ENCODE results near the gene POLR1G.
A peak's percentile ranks its signal among the peaks of the same experiment; 100 is the strongest.
"Not testable (repeated sequence)": the region's sequence is repeated elsewhere in the genome, so short reads cannot be mapped to it uniquely, and the experiment has no call there.

Gene POLR1G

DNA sequence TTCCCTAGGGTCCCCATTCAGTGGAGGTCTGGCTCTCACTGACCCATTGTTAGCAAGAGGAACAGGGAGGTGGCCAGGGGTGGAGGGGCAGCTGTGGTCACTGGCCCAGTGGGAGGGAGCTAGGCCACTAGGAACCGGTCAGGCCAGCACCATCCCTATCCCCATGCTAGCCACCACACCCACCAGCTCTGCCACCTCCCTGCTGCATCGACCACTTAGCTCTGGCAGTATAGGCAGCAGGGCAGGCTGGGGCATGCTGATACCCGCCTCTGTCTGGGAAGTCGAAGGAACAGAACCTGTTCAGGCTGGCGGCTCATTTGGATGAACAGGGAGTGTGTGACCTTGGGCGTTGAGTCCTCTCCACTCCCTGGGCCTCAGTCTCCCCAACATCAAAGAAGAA, 6.3 kb upstream of the POLR1G start:
- H3K9ac ChIP-seq (ENCODE audit: low read depth in 1 of 2, low read length in 2 of 2) = no peak overlapping the region

DNA sequence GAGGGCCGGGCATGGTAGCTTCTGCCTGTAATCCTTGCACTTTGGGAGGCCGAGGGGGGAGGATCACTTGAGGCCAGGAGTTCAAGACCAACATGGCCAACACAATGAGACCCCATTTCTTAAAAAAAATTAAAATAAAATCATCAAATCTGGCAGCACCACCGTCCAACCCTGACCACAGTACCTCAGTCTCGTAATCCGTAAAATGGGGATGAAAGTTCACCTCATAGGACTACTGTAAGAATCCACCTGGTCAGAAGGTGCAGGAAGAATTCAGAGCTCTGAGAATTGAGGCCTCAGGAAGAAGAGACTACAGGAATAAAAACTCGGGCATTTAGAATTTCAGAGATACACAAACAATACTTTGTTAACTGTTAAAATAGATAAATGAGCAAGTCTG, 4.6 kb upstream of the POLR1G start:
- Histone ChIP-seq H3K4me1 (ENCODE audit: control insufficient read depth in 1 of 2, insufficient read depth in 2 of 2, low read length in 2 of 2) (peaks cover 26 to 42% of the 10 kb centered on the region in 2 donors), H3K27ac (ENCODE audit: low read depth, low read length) (no peak overlapping the region), H3K27me3 (ENCODE audit: control insufficient read depth in 1 of 2, insufficient read depth in 2 of 2, low read length in 2 of 2) (peaks cover 3 to 5% of the 10 kb centered on the region in 2 donors), H3K9ac (ENCODE audit: low read depth in 1 of 2, low read length in 2 of 2) (no peak overlapping the region), H3K9me3 (ENCODE audit: control insufficient read depth in 1 of 2, low read length in 2 of 2) (no peaks in the 10 kb centered on the region), H3K4me3 (ENCODE audit: low read depth in 1 of 2, low read length in 2 of 2) (no peak overlapping the region), H3K36me3 (ENCODE audit: control insufficient read depth in 1 of 2, insufficient read depth in 2 of 2, low read length in 2 of 2) (no peaks in the 10 kb centered on the region)

More for the DNA sequence above, 6.3 kb upstream of the POLR1G start:
- no peak overlapping the region for H3K27ac ChIP-seq (ENCODE audit: low read depth, low read length)
- peaks cover 23 to 32% of the 10 kb centered on the region in 2 donors for H3K4me1 ChIP-seq (ENCODE audit: control insufficient read depth in 1 of 2, insufficient read depth in 2 of 2, low read length in 2 of 2)
- H3K4me3 ChIP-seq (ENCODE audit: low read depth in 1 of 2, low read length in 2 of 2) = no peak overlapping the region
- H3K36me3 ChIP-seq (ENCODE audit: control insufficient read depth in 1 of 2, insufficient read depth in 2 of 2, low read length in 2 of 2) = no peaks in the 10 kb centered on the region
- no peaks in the 10 kb centered on the region for H3K9me3 ChIP-seq (ENCODE audit: control insufficient read depth in 1 of 2, low read length in 2 of 2)
- H3K27me3 ChIP-seq (ENCODE audit: control insufficient read depth in 1 of 2, insufficient read depth in 2 of 2, low read length in 2 of 2) = peaks cover 3 to 5% of the 10 kb centered on the region in 2 donors

DNA sequence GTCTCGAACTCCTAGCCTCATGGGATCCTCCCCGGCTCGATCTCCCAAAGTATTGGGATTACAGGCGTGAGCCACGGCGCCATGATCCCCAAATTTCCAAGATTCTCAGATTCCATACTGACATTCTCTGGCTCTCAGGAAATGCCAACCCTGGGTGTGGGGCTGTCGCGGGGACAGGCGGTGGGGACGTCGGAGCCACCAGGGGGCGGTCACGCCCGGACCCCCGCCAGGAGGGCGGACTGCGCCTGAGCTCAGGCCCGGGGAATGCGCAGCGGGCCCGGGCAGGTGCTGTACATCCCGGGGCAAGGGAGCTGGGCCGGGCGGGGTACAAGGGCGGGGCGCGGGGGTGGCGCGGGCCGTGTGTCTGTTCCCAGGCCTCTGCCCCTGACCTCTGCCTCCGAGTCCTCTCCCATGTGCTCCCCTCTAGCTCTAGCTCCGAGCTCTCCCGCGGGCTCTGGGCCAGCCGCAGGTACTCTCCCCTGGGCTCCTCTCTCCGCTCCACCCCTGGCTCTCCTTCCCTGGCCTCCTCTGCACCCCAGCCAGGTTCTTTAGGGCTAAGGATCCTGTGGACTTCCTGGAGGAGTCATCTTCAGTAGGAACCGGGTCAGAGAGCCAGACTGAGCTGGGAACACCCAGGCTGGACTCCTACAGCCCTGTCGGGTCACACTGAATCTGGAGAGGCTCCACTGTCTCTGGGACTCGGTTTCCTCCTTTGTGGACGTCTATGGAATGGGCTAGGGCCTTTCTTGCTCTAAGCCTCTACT, 4.0 kb upstream of the POLR1G start:
- peak overlapping the region; percentile 21 to 60 for H3K4me3 ChIP-seq (ENCODE audit: low read depth in 1 of 2, low read length in 2 of 2)
- no peaks in the 10 kb centered on the region for H3K9me3 ChIP-seq (ENCODE audit: control insufficient read depth in 1 of 2, low read length in 2 of 2)
- no peak overlapping the region for H3K9ac ChIP-seq (ENCODE audit: low read depth in 1 of 2, low read length in 2 of 2)
- peaks cover 3 to 5% of the 10 kb centered on the region in 2 donors for H3K27me3 ChIP-seq (ENCODE audit: control insufficient read depth in 1 of 2, insufficient read depth in 2 of 2, low read length in 2 of 2)
- H3K36me3 ChIP-seq (ENCODE audit: control insufficient read depth in 1 of 2, insufficient read depth in 2 of 2, low read length in 2 of 2) = no peaks in the 10 kb centered on the region
- peaks cover 26 to 49% of the 10 kb centered on the region in 2 donors for H3K4me1 ChIP-seq (ENCODE audit: control insufficient read depth in 1 of 2, insufficient read depth in 2 of 2, low read length in 2 of 2)
- no peak overlapping the region for H3K27ac ChIP-seq (ENCODE audit: low read depth, low read length)

DNA sequence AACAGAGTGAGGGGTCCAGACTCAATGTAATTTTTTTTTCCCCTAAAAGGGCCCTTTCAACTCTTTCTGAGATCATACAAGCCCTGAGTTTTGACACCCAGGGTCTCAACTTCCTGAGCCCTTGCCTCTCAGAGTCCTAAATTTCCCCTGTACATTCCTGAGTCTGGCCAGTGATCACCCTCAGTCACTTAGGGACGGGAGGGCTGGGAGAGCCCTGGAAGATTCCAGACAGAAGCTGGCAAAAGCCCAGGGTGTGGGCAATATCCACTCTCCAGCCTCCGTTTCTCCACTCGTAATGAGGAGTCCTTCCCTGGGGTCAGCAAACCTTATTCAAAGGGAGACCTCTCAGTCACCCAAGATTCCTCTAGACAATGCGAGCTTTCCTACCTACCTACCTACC, 3.2 kb upstream of the POLR1G start:
- Histone ChIP-seq H3K27ac (ENCODE audit: low read depth, low read length) (no peak overlapping the region), H3K9ac (ENCODE audit: low read depth in 1 of 2, low read length in 2 of 2) (no peak overlapping the region), H3K36me3 (ENCODE audit: control insufficient read depth in 1 of 2, insufficient read depth in 2 of 2, low read length in 2 of 2) (no peaks in the 10 kb centered on the region), H3K4me3 (ENCODE audit: low read depth in 1 of 2, low read length in 2 of 2) (no peak overlapping the region), H3K9me3 (ENCODE audit: control insufficient read depth in 1 of 2, low read length in 2 of 2) (no peaks in the 10 kb centered on the region), H3K27me3 (ENCODE audit: control insufficient read depth in 1 of 2, insufficient read depth in 2 of 2, low read length in 2 of 2) (peaks cover 3 to 5% of the 10 kb centered on the region in 2 donors), H3K4me1 (ENCODE audit: control insufficient read depth in 1 of 2, insufficient read depth in 2 of 2, low read length in 2 of 2) (peaks cover 26 to 50% of the 10 kb centered on the region in 2 donors)

DNA sequence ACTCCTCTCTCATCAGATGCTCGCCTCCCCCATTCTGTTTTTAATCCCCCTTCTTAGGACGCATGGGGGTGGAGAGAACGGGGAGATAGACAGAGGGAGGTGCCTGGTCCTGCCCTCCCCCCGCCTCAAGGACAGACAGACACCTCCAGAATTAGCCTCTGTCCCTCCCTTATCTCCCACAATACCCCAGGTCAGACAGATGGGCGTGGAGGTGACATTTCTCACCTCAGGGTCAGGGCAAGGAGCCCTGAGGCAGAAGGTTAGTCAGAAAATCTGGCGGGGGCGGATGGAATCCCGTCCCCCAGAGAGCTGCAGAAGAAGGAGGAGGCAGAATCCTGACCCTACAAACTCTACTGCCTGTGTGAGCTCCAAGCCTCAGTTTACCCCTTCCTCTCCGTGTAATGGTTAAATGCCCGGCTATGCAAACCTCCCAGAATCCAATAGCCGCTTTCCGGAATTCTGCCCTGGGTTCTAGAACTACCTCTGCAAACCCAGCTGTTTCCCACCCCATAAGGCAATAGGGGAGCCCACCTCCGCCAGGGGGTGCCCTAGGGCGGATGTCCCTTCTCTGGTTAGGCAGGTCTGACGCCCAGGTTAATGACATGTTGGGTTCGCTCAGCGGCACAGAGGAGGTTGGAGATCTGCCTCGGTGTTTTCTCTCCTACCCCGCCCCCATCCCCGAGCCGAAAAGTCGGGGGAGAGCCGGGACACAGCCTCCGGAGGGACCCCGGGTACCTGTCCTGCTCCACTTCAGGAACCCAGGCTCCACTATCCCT, 2.5 kb upstream of the POLR1G start:
- peak overlapping the region; percentile 83 to 95 for H3K4me3 ChIP-seq (ENCODE audit: low read depth in 1 of 2, low read length in 2 of 2)
- H3K9ac ChIP-seq (ENCODE audit: low read depth in 1 of 2, low read length in 2 of 2) = peak overlapping the region; percentile 76 to 89
- no peaks in the 10 kb centered on the region for H3K36me3 ChIP-seq (ENCODE audit: control insufficient read depth in 1 of 2, insufficient read depth in 2 of 2, low read length in 2 of 2)
- no peak overlapping the region for H3K27ac ChIP-seq (ENCODE audit: low read depth, low read length)
- peaks cover 26 to 45% of the 10 kb centered on the region in 2 donors for H3K4me1 ChIP-seq (ENCODE audit: control insufficient read depth in 1 of 2, insufficient read depth in 2 of 2, low read length in 2 of 2)
- H3K27me3 ChIP-seq (ENCODE audit: control insufficient read depth in 1 of 2, insufficient read depth in 2 of 2, low read length in 2 of 2) = peaks cover 3 to 5% of the 10 kb centered on the region in 2 donors
- H3K9me3 ChIP-seq (ENCODE audit: control insufficient read depth in 1 of 2, low read length in 2 of 2) = no peaks in the 10 kb centered on the region

DNA sequence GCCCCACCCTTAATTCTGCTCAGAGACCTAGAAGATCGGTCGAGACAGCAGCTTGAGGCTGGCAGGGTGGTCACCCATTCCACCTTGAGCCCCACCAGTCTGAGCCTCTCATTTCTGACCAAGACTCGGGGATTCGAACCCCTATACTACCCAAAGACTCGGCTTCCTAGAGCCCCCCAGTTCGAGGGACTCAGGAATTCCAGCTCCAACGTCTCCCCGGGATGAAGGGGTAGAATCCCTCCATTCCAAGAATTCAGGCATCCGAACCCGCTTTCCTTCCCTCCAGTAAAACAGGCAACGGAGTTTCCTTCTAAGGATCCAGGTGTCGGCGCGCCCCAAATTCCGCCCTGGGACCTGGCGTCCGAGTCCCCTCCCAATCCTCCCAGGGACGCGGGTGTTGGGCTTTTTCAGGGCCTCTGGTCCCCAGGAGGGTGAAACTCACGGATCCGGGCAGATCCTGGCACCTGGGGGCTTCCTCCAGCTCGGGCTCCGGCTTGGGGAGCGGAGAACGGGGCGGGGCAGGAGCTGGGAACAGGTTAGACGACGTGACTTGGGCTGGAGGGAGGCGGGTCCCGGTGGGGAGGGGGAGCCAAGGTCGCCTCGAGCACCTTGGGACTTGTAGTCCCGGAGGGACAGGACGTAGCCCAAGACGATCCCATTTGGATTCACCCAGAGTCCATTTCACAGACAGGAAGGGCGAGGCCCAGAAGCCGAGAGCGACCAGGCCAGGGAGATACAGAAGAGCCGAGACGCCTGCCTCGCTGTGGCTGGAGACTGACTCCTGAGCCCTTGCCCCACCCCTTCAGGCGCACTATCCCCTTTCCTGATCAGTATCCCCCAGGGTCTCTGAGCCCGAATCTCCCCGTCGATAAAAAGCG, 1.6 kb upstream of the POLR1G start, which contains the start of gene PPP1R13L:
Gene PPP1R13L, minus strand, starts transcription at position 513 of the 878 bp plus-strand sequence. CDS start 6,751 bp downstream, outside the sequence.
- Histone ChIP-seq H3K27me3 (ENCODE audit: control insufficient read depth in 1 of 2, insufficient read depth in 2 of 2, low read length in 2 of 2) (peaks cover 3 to 5% of the 10 kb centered on the region in 2 donors), H3K9ac (ENCODE audit: low read depth in 1 of 2, low read length in 2 of 2) (peak within 1 kb of the TSS; percentile 81 to 89), H3K27ac (ENCODE audit: low read depth, low read length) (peak within 1 kb of the TSS; percentile 82), H3K4me1 (ENCODE audit: control insufficient read depth in 1 of 2, insufficient read depth in 2 of 2, low read length in 2 of 2) (peaks cover 26 to 45% of the 10 kb centered on the region in 2 donors), H3K4me3 (ENCODE audit: low read depth in 1 of 2, low read length in 2 of 2) (peak within 1 kb of the TSS; percentile 83 to 95), H3K36me3 (ENCODE audit: control insufficient read depth in 1 of 2, insufficient read depth in 2 of 2, low read length in 2 of 2) (no peaks in the 10 kb centered on the region), H3K9me3 (ENCODE audit: control insufficient read depth in 1 of 2, low read length in 2 of 2) (no peaks in the 10 kb centered on the region)

DNA sequence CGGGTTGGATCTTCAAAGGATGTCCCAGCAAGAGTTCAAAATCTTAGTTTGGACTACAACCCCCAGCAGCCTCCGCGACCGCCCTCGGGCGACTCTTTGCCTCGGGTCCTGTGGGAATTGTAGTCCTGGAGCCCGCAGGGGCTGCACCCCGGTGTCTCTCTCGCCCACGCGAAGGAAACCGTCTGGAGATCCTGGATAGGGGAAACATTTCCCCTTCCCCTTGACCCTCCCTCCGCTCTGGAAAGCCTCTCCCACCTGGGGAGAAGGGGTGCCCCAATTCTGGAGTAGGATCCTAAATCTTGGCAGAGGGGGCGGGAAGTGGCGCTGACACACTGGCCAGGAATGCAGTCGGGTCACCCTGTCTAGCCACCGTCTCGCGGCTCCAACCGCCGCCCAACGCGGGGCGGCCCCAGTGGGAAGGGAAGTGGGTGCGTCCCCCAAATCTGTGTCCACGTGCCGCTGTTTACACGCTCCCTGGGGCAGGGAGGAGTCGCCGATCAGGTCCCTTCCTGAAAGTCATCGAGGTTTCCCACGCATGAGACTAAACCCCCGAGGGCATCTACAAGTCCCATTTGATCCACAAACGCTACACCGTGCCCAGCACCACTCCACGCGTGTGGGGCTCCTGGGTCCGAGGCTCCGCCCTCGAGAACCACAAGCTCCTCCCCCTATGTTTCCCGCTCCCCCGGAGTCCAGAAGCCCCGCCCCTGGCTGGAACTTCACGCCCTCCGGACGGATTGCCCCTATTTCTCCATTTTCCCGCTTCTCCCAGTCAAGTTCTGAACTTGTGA, 814 bp upstream of the POLR1G start:
- Histone ChIP-seq H3K27me3 (ENCODE audit: control insufficient read depth in 1 of 2, insufficient read depth in 2 of 2, low read length in 2 of 2) (peaks cover 3 to 5% of the 10 kb centered on the region in 2 donors), H3K4me3 (ENCODE audit: low read depth in 1 of 2, low read length in 2 of 2) (peak overlapping the region; percentile 83 to 95), H3K9ac (ENCODE audit: low read depth in 1 of 2, low read length in 2 of 2) (peak overlapping the region; percentile 81 to 89), H3K27ac (ENCODE audit: low read depth, low read length) (peak overlapping the region; percentile 82), H3K4me1 (ENCODE audit: control insufficient read depth in 1 of 2, insufficient read depth in 2 of 2, low read length in 2 of 2) (peaks cover 26 to 45% of the 10 kb centered on the region in 2 donors), H3K9me3 (ENCODE audit: control insufficient read depth in 1 of 2, low read length in 2 of 2) (no peaks in the 10 kb centered on the region), H3K36me3 (ENCODE audit: control insufficient read depth in 1 of 2, insufficient read depth in 2 of 2, low read length in 2 of 2) (no peaks in the 10 kb centered on the region)

DNA sequence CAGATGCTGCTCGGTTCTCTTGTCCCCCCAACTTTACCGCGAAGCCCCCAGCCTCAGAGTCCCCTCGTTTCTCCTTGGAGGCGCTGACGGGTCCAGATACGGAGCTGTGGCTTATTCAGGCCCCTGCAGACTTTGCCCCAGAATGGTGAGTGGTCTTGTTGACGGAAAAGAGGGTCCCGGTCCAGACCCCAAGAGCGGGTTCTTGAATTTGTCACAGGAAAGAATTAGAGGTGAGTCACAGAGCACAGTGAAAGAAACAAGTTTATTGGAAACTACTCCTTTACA, 589 bp downstream of the POLR1G start:
- no peaks in the 10 kb centered on the region for H3K36me3 ChIP-seq (ENCODE audit: control insufficient read depth in 1 of 2, insufficient read depth in 2 of 2, low read length in 2 of 2)
- peak overlapping the region; percentile 83 to 95 for H3K4me3 ChIP-seq (ENCODE audit: low read depth in 1 of 2, low read length in 2 of 2)
- peaks cover 26 to 45% of the 10 kb centered on the region in 2 donors for H3K4me1 ChIP-seq (ENCODE audit: control insufficient read depth in 1 of 2, insufficient read depth in 2 of 2, low read length in 2 of 2)
- no peaks in the 10 kb centered on the region for H3K9me3 ChIP-seq (ENCODE audit: control insufficient read depth in 1 of 2, low read length in 2 of 2)
- no peak overlapping the region for H3K27ac ChIP-seq (ENCODE audit: low read depth, low read length)
- H3K27me3 ChIP-seq (ENCODE audit: control insufficient read depth in 1 of 2, insufficient read depth in 2 of 2, low read length in 2 of 2) = peaks cover 3 to 5% of the 10 kb centered on the region in 2 donors
- peak overlapping the region; percentile 81 to 89 for H3K9ac ChIP-seq (ENCODE audit: low read depth in 1 of 2, low read length in 2 of 2)

DNA sequence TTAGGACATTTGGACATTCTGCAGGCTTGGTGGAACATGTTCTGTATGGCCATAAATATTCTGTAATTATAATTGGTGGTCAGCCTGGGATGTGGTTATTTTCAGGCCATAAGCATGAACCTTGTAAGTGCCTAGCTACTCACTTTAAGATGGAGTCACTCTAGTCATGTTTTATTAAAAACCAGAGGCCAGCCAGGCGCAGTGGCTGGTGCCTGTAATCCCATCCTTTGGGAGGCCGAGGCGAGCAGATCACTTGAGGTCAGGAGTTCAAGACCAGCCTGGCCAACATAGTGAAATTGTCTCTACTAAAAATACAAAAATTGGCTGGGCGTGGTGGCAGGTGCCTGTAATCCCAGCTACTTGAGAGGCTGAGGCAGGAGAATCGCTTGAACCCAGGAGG, 1.1 kb downstream of the POLR1G start:
- H3K27ac ChIP-seq (ENCODE audit: low read depth, low read length); H3K9me3 ChIP-seq (ENCODE audit: control insufficient read depth in 1 of 2, low read length in 2 of 2); H3K27me3 ChIP-seq (ENCODE audit: control insufficient read depth in 1 of 2, insufficient read depth in 2 of 2, low read length in 2 of 2); H3K9ac ChIP-seq (ENCODE audit: low read depth in 1 of 2, low read length in 2 of 2); H3K36me3 ChIP-seq (ENCODE audit: control insufficient read depth in 1 of 2, insufficient read depth in 2 of 2, low read length in 2 of 2): not testable (repeated sequence)
- Histone ChIP-seq H3K4me3 (ENCODE audit: low read depth in 1 of 2, low read length in 2 of 2) (peak overlapping the region in 1 of 2 donors; percentile 95), H3K4me1 (ENCODE audit: control insufficient read depth in 1 of 2, insufficient read depth in 2 of 2, low read length in 2 of 2) (peaks cover 26 to 44% of the 10 kb centered on the region in 2 donors)

Measured in duodenal mucosa (tissue), 2 donors.